ENCODE results near the gene WDR46.

DNA sequence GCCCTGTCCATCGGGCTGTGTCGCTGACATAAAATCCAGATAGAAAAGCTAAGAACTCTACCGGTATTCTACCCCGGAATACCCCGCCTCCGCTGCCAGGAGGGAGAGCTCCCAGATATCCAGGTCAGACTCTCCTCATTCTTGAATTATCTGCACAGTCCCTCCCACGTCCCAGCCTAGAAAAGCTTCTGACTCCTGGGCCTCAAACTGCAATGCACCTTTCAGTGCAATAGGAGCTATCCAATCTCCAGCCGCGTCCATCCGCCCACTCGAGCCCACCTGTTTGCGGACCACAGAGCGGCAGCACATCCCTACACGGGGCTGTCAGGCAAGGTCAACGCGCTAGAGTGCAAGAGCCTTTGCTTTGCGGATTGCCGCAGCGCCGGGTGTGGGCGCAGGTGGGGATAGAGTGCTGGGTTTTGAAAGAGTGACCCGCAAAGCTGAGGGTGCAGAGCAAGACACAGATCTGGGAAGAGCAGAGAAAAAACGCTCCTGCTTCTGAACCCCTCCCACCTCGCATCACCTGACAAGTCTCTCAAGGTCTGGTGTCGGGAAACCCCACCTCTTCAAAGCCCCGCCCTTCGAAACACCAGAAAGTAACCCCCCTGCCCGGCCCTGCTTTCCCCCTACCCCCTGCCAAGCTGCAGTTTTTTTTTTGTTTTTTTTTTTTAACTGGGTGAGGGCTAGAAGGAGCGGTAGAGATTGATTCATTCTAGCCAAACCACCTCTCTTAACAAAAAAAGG, 23.5 kb upstream of the WDR46 start:
- TF ChIP-seq RAD21 (IDR thresholded peaks at IDR 0.05 in 1 of 2, conservative IDR thresholded peaks at IDR 0.05 in 1 of 2; ENCODE audit: low read depth in 2 of 2, low read length in 2 of 2) (0 out of 4 replicates have a peak, but pooled peaks of 1 of the 2 experiments have one; percentile 18), SIN3A (conservative IDR thresholded peaks at IDR 0.05 in 1 of 2, IDR thresholded peaks at IDR 0.05 in 1 of 2; ENCODE audit: low read depth in 1 of 2, low read length in 2 of 2) (peak; percentile 9 to 70; a peak in 2 of 4 replicates), YY1 (IDR thresholded peaks at IDR 0.05; ENCODE audit: low read depth, low read length) (no peak), BCL11A (IDR thresholded peaks at IDR 0.05; ENCODE audit: low read depth in 2 of 2, low read length in 2 of 2) (no peak), TAF1 (IDR thresholded peaks at IDR 0.05; ENCODE audit: low read depth, low read length) (peak; percentile 54; the same call in 1 of the 2 replicates), TBP (IDR thresholded peaks at IDR 0.05; ENCODE audit: low read depth, low read length) (peak; percentile 48; the same call in 1 of the 2 replicates), HDAC6 (IDR thresholded peaks at IDR 0.05; ENCODE audit: low read depth, low read length) (no peak), CEBPB (IDR thresholded peaks at IDR 0.05; ENCODE audit: low read depth, low read length) (no peak), EP300 (IDR thresholded peaks at IDR 0.05; ENCODE audit: borderline replicate concordance in 1 of 2, low read depth in 2 of 2, low read length in 2 of 2) (no peak), EZH2 (IDR thresholded peaks at IDR 0.05; ENCODE audit: low read depth, low read length, severe bottlenecking) (no peak)
- TF ChIP-seq, protein P1, sequence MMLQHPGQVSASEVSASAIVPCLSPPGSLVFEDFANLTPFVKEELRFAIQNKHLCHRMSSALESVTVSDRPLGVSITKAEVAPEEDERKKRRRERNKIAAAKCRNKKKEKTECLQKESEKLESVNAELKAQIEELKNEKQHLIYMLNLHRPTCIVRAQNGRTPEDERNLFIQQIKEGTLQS (IDR thresholded peaks at IDR 0.05; ENCODE audit: insufficient read depth, low read depth, low read length), result no peak
- TF ChIP-seq, protein P2, sequence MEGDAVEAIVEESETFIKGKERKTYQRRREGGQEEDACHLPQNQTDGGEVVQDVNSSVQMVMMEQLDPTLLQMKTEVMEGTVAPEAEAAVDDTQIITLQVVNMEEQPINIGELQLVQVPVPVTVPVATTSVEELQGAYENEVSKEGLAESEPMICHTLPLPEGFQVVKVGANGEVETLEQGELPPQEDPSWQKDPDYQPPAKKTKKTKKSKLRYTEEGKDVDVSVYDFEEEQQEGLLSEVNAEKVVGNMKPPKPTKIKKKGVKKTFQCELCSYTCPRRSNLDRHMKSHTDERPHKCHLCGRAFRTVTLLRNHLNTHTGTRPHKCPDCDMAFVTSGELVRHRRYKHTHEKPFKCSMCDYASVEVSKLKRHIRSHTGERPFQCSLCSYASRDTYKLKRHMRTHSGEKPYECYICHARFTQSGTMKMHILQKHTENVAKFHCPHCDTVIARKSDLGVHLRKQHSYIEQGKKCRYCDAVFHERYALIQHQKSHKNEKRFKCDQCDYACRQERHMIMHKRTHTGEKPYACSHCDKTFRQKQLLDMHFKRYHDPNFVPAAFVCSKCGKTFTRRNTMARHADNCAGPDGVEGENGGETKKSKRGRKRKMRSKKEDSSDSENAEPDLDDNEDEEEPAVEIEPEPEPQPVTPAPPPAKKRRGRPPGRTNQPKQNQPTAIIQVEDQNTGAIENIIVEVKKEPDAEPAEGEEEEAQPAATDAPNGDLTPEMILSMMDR (IDR thresholded peaks at IDR 0.05; ENCODE audit: control extremely low read depth in 1 of 3, insufficient read depth in 1 of 3, low read depth in 1 of 3, low read length in 3 of 3), result peak in 1 of 3 experiments; percentile 11; a peak in 1 of 4 replicates
